Mesendoderm (in vitro differentiated cells): ENCODE results near the gene SREBF2.

ENCODE experiments used
- DNase-seq: peaks from one replicate; pipeline ENCODE4 v3.0.0; 2013
- H2AK5ac ChIP-seq: 2 replicates; pipeline ENCODE4 v1.6.1; 2013; ENCODE audit warnings: low read length, inconsistent platforms
- H2BK120ac ChIP-seq: 2 replicates; pipeline ENCODE4 v1.6.1; 2013; ENCODE audit warnings: low read depth, mild to moderate bottlenecking, low read length, moderate library complexity, mixed read lengths
- H2BK15ac ChIP-seq: replicated peaks from 2 replicates; pipeline ENCODE4 v1.6.1; 2013; ENCODE audit warnings: low read depth, mild to moderate bottlenecking, moderate library complexity
- H2BK5ac ChIP-seq: 2 replicates; pipeline ENCODE4 v1.6.1; 2013; ENCODE audit warnings: low read length, inconsistent platforms
- H3K18ac ChIP-seq: 2 replicates; pipeline ENCODE4 v1.6.1; 2013; ENCODE audit warnings: mild to moderate bottlenecking, low read length, mixed read lengths
- H3K23ac ChIP-seq: one replicate; pipeline ENCODE4 v1.6.1; 2013; ENCODE audit warnings: low read length
- H3K27ac ChIP-seq: 2 replicates; pipeline ENCODE4 v1.5.1; 2013; ENCODE audit warnings: low read depth, mild to moderate bottlenecking, inconsistent platforms, low read length, moderate library complexity
- H3K27me3 ChIP-seq: 2 replicates; pipeline ENCODE4 v1.6.1; 2013; ENCODE audit warnings: low read length, control low read depth, mild to moderate bottlenecking, inconsistent platforms; ENCODE audit not compliant: insufficient read depth, poor library complexity
- H3K36me3 ChIP-seq: 2 replicates; pipeline ENCODE4 v1.6.1; 2013; ENCODE audit warnings: low read length, inconsistent platforms; ENCODE audit not compliant: control insufficient read depth, insufficient read depth
- H3K4ac ChIP-seq: one replicate; pipeline ENCODE4 v1.6.1; 2013; ENCODE audit warnings: low read depth, mild to moderate bottlenecking, low read length, moderate library complexity
- H3K4me1 ChIP-seq: 2 replicates; pipeline ENCODE4 v1.6.1; 2013; ENCODE audit warnings: low read depth, low read length, inconsistent platforms; ENCODE audit not compliant: control insufficient read depth
- H3K4me2 ChIP-seq: 2 replicates; pipeline ENCODE4 v1.6.1; 2013; ENCODE audit warnings: low read length
- H3K4me3 ChIP-seq: 2 replicates; pipeline ENCODE4 v1.5.1; 2013; ENCODE audit warnings: mild to moderate bottlenecking, low read length
- H3K56ac ChIP-seq: one replicate; pipeline ENCODE4 v1.6.1; 2013; ENCODE audit warnings: low read length
- H3K79me1 ChIP-seq: 2 replicates; pipeline ENCODE4 v1.6.1; 2013; ENCODE audit warnings: low read length, inconsistent platforms
- H3K79me2 ChIP-seq: 2 replicates; pipeline ENCODE4 v1.6.1; 2013; ENCODE audit warnings: mild to moderate bottlenecking, low read length; ENCODE audit not compliant: control insufficient read depth, insufficient read depth
- H3K9ac ChIP-seq: 2 replicates; pipeline ENCODE4 v1.6.1; 2013; ENCODE audit warnings: low read length, inconsistent platforms
- H4K5ac ChIP-seq: one replicate; pipeline ENCODE4 v1.6.1; 2013; ENCODE audit warnings: low read length
- H4K8ac ChIP-seq: one replicate; pipeline ENCODE4 v1.6.1; 2013; ENCODE audit warnings: low read depth, mild to moderate bottlenecking, control low read depth, low read length, moderate library complexity
- WGBS: extraction: QIAGEN DNeasy Blood & Tissue Kit; methylation state at CpG from one replicate; pipeline ENCODE4 v1.1.7; 2013; ENCODE audit warnings: low lambda C conversion rate, missing lambda C conversion rate; ENCODE audit not compliant: insufficient coverage; ENCODE audit errors: extremely low coverage; 5-methylcytosine and 5-hydroxymethylcytosine counted together

The SREBF2 gene

DNA sequence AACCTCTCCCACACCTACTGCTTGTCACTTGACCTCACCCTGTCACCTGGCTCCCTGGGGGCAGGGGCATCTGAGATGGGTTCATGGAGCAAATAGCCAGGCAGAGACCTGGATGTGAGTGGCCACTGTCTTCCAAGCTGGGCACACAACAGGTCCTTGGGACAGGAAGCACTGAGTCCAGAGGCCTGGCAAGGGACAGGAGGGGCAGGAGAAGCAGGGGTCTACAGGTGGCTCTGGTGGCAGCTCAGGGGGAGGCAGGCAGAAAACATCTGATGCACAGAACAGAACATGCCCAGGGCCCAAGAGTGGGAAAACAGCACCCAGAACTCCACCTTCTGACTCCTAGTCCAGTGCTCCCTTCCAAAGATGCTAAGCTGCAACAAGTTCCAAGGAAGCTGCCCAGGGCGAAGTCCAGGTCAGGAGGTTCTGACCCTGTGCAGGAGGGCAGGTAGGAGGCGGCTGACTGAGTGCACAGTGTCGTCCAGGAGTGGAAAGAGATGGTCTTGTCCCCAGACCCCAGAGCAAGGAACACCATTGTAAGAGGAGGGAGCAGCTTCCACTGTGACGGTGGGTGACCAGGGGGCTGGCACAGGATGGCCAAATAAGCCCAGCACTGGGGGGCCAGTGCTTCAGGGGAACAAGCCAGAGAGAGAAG is 90.2 kb downstream of the SREBF2 start:
- H3K4me2 ChIP-seq: no peak overlapping the region
- no peak overlapping the region for H4K8ac ChIP-seq
- no peak overlapping the region for H3K18ac ChIP-seq
- H3K23ac ChIP-seq: no peak overlapping the region
- H3K27me3 ChIP-seq: peaks cover 8% of the 10 kb centered on the region
- no peaks in the 10 kb centered on the region for H3K79me1 ChIP-seq
- H3K9ac ChIP-seq: no peak overlapping the region
- H2BK15ac ChIP-seq: no peak overlapping the region
- H3K56ac ChIP-seq: no peak overlapping the region
- no peak overlapping the region for H4K5ac ChIP-seq
- DNase-seq: no peak
- H2AK5ac ChIP-seq: no peak overlapping the region
- H3K27ac ChIP-seq: no peak overlapping the region
- H2BK5ac ChIP-seq: no peak overlapping the region
- H3K4me1 ChIP-seq: peaks cover 2% of the 10 kb centered on the region
- no peaks in the 10 kb centered on the region for H3K36me3 ChIP-seq
- H2BK120ac ChIP-seq: no peak overlapping the region
- no peak overlapping the region for H3K4ac ChIP-seq
- no peak overlapping the region for H3K4me3 ChIP-seq
- no CpG with 5 or more reads among the region's 4 CpGs for WGBS
- H3K79me2 ChIP-seq: no peaks in the 10 kb centered on the region

- Histone ChIP-seq H3K27me3 (peaks cover 8% of the 10 kb centered on the region), H3K4me1 (peaks cover 2% of the 10 kb centered on the region), H4K8ac (no peak overlapping the region), H3K79me1 (no peaks in the 10 kb centered on the region), H3K36me3 (no peaks in the 10 kb centered on the region), H3K23ac (no peak overlapping the region), H3K4me2 (no peak overlapping the region), H2AK5ac (no peak overlapping the region), H3K56ac (no peak overlapping the region), H2BK5ac (no peak overlapping the region), H2BK120ac (no peak overlapping the region), H4K5ac (no peak overlapping the region), H3K27ac (no peak overlapping the region), H3K18ac (no peak overlapping the region), H2BK15ac (no peak overlapping the region), H3K79me2 (no peaks in the 10 kb centered on the region), H3K9ac (no peak overlapping the region), H3K4ac (no peak overlapping the region), H3K4me3 (no peak overlapping the region)
- WGBS: no CpG with 5 or more reads among the region's 14 CpGs
- DNase-seq: no peak
These were observed 90.8 kb downstream of the SREBF2 start for GRCh38 chr22:41923595-41924276.

DNA sequence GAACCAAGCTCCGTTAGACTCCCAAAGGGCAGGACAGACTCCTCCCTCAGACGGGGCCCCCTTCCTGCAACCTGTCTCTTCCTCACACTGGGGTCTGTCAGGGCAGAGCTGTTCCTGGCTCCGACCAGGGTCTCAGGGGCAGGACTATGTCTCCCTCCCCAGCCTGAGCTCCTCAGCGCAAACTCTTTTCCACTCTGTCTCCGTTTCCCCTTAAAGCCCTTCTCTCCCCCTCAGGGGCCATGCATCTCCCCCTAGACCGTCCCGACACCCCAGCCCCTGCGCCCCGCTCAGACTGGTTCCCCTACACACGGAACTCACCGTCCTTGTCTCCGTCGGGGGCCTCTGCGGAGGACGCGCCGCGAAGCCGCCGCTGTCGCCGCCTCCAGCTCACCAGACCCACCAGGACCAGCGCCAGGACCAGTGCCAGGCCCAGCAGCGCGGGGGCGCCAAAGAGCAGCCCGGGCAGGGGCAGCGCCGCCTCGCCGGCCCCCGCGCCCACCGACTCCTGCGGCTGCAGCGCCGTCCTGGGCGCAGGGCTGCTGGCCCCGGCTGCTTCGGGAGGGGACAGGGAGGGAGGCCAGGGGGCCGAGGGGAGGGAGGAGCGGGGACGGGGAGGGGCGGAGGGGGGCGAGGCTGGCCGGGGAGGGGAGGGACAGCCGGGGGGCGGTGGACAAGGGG is 93.0 kb downstream of the SREBF2 start:
- Histone ChIP-seq H4K5ac (no peak overlapping the region), H4K8ac (no peak overlapping the region), H3K4me2 (peak overlapping the region; percentile 52), H2BK120ac (no peak overlapping the region), H3K27ac (no peak overlapping the region), H3K27me3 (peaks cover 8% of the 10 kb centered on the region), H3K4me3 (no peak overlapping the region), H3K23ac (no peak overlapping the region), H3K79me2 (no peaks in the 10 kb centered on the region), H3K36me3 (no peaks in the 10 kb centered on the region), H3K9ac (peak overlapping the region; percentile 64), H3K4ac (no peak overlapping the region), H3K4me1 (peaks cover 2% of the 10 kb centered on the region), H3K18ac (no peak overlapping the region), H2AK5ac (no peak overlapping the region), H2BK15ac (no peak overlapping the region), H3K56ac (peak overlapping the region; percentile 80), H3K79me1 (no peaks in the 10 kb centered on the region), H2BK5ac (no peak overlapping the region)
- peak; percentile 80 for DNase-seq
- WGBS: no CpG with 5 or more reads among the region's 48 CpGs

DNA sequence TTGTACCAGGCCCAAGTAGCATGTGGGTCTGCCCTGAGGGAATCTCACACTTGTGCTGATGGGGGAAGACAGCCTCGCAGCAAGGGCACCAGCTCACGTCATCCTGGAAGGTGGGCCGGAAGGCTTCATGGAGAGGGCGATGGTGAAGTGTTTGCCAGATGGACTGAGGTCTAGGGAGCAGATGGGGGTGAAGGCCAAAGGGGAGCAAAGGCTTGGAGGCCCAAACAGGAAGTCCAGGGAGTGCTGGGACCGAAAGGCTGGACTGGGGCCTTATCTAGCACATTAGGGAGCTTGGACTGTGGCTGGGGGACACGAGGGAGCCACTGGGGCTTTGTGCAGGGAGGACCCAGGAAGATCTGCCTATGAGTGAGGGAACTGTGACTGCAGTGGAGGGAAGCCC is 94.9 kb downstream of the SREBF2 start:
- Histone ChIP-seq H3K79me2 (no peaks in the 10 kb centered on the region), H4K5ac (no peak overlapping the region), H4K8ac (no peak overlapping the region), H3K4ac (no peak overlapping the region), H2BK5ac (no peak overlapping the region), H3K79me1 (no peaks in the 10 kb centered on the region), H2BK120ac (no peak overlapping the region), H3K23ac (no peak overlapping the region), H3K4me1 (peaks cover 2% of the 10 kb centered on the region), H3K9ac (no peak overlapping the region), H3K4me3 (no peak overlapping the region), H3K36me3 (no peaks in the 10 kb centered on the region), H3K27ac (no peak overlapping the region), H2AK5ac (no peak overlapping the region), H3K18ac (no peak overlapping the region), H3K27me3 (peaks cover 8% of the 10 kb centered on the region), H3K4me2 (no peak overlapping the region), H2BK15ac (no peak overlapping the region), H3K56ac (no peak overlapping the region)
- no CpG with 5 or more reads among the region's 6 CpGs for WGBS
- DNase-seq: no peak

- no peaks in the 10 kb centered on the region for H3K36me3 ChIP-seq
- no peak overlapping the region for H2BK120ac ChIP-seq
- no peak overlapping the region for H4K5ac ChIP-seq
- H2BK15ac ChIP-seq: no peak overlapping the region
- H3K27me3 ChIP-seq: peaks cover 8% of the 10 kb centered on the region
- no peak overlapping the region for H3K56ac ChIP-seq
- H3K23ac ChIP-seq: no peak overlapping the region
- no peak overlapping the region for H3K4me3 ChIP-seq
- no peak overlapping the region for H3K27ac ChIP-seq
- no peak overlapping the region for H3K18ac ChIP-seq
- DNase-seq: no peak
- no peak overlapping the region for H2AK5ac ChIP-seq
- H3K4ac ChIP-seq: no peak overlapping the region
- H3K79me1 ChIP-seq: no peaks in the 10 kb centered on the region
- no CpG with 5 or more reads among the region's 14 CpGs for WGBS
- peaks cover 2% of the 10 kb centered on the region for H3K4me1 ChIP-seq
- no peaks in the 10 kb centered on the region for H3K79me2 ChIP-seq
- no peak overlapping the region for H4K8ac ChIP-seq
- no peak overlapping the region for H2BK5ac ChIP-seq
- no peak overlapping the region for H3K4me2 ChIP-seq
- no peak overlapping the region for H3K9ac ChIP-seq
These were observed 95.9 kb downstream of the SREBF2 start for GRCh38 chr22:41928593-41929417.
